Measurements from ENCODE around the gene STAC2.
"Not testable (repeated sequence)": the region's sequence is repeated elsewhere in the genome, so short reads cannot be mapped to it uniquely, and the experiment has no call there.

STAC2 gene, protein sequence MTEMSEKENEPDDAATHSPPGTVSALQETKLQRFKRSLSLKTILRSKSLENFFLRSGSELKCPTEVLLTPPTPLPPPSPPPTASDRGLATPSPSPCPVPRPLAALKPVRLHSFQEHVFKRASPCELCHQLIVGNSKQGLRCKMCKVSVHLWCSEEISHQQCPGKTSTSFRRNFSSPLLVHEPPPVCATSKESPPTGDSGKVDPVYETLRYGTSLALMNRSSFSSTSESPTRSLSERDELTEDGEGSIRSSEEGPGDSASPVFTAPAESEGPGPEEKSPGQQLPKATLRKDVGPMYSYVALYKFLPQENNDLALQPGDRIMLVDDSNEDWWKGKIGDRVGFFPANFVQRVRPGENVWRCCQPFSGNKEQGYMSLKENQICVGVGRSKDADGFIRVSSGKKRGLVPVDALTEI

DNA sequence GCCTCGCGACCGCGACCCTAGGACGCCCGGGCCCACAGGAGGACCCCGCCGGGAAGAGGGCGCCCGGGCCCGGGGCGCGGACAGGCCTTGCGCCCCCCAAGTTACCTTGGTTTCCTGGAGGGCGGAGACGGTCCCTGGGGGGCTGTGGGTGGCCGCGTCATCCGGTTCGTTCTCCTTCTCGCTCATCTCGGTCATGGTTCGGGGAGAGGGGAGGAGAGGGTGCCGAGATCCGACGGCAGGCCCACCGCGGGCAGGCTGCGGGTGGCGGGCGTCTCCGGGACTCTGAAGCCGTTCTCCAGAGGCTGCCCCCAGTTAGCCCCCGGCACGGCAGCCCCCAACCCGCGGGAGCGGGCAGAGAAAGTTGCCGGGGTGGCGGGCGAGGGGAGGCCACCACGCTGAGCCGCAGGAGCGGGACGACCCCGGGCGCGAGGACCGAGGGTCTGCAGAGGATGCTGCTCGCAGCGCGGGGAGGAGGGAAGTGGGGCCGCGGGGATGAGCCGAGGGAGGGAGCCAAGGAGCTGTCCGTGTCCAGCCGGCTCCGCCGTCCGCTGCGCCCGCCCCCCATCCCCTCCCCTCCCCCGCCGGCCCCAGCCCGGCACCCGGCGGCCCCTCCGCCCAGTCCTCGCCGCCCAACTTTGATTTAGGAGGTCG lies at the start of gene STAC2:
Gene STAC2, minus strand, starts transcription at position 638 of the 651 bp plus-strand sequence. Its CDS starts 443 bp downstream, at position 195.
- no peak for DNase-seq (ENCODE audit: low read depth)

DNA sequence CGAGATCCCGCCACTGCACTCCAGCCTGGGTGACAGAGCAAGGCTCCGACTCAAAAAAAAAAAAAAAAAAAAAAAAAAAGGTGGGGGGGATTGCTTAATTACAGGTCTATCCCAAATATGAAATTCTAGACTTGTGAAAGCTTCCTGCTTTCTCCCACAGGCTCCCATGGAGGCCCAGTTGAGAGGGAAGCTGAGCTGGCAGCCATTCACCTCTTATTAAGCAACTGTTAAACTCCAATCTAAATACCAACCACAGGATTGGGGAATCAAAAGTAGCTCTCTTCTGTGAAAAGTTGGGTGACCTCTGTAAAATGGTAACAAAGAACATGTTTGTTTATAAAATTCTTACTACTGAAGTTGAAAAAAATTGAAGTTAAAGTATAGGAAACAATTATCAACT lies 45.8 kb upstream of the STAC2 start:
- no peak for DNase-seq (ENCODE audit: low read depth)

DNA sequence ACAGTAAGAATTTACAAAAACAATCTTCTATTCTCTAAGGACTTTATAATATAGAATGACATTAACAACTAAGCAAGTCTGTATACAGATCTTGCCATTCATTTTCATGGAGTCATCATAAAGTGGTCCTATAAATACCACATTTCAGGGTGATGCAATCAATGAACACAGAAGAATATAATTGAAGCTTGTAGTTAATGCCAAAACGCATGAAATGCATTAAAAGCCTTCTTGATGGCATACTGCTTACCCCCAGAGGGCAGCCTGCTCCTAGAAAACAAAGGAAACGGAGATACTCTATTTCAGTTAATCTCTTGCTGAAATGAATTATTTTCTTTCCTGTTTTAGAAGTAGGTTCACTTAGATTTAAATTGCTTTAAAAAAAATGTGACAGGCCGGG lies 45.2 kb upstream of the STAC2 start:
- peak; percentile 35 for DNase-seq (ENCODE audit: low read depth)

DNA sequence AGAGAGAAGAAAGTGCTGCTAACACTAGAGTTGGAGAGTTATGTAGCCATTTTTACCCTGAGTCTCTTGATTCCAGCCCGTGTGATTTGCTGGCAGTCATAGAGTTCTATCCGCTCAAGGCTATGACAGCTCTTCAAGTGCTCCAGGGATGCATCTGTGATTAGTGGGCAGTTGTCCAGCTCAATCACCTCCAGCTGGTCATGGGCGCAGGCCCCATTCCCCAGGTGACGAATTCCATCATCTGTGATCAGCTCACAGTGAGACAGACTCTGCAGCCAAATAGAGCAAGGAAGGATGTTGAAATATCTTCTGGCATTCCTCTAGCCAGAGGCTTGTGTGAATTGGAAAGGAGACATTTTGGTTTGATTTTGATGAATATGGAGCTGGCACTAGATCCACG lies 38.4 kb upstream of the STAC2 start:
- DNase-seq (ENCODE audit: low read depth) = no peak

DNA sequence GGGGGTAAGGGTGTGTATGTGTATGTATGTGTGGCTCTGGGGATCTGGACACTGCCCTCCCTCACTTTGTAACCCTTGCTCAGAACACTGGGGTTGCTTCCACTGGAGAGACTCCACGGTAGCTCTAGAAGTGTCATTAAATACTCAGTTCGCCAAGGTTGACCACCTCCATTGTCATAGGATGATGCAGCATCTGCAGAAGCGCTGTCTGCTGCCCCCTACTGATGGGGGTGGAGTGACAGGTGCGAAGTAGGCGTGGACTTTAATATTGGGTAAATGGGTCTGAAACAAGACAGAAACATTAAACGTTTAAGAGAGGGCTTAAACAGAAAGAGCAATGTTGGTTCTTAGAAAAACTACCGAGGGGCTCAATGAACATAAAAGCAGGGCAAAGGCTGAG lies 35.5 kb upstream of the STAC2 start:
- no peak for DNase-seq (ENCODE audit: low read depth)

DNA sequence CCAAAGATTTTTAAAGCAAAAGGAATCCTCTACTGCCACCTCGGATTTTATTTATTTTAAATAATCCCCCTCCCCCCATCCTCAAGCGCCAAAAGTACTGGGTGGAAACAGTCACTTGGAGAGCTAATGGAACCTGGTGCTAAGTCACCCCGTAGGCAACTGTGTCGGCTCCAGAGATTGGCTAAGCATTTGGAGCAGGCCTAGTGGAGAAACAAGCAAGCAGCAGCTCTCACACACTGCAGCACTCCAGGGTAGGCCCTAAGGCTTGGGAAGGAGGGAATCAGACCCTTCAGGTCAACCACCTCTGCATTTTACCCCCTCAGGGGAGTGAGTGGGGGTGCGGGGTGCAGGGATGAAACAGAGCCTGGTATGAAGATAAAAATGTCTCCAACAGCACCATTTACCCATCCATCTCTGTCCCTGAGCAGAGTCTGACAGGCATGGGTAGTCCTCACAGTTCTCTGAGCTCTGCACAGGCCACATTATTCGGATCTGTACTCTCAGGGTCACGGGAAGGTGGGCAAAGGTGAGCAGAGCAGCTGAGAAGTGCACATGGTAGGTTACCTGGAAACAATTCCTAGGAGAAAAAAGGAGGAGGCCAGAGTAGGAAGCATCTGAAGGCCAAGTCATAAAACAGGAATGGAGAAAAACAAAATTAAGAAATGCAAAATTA lies 27.2 kb upstream of the STAC2 start:
- no peak for DNase-seq (ENCODE audit: low read depth)

DNA sequence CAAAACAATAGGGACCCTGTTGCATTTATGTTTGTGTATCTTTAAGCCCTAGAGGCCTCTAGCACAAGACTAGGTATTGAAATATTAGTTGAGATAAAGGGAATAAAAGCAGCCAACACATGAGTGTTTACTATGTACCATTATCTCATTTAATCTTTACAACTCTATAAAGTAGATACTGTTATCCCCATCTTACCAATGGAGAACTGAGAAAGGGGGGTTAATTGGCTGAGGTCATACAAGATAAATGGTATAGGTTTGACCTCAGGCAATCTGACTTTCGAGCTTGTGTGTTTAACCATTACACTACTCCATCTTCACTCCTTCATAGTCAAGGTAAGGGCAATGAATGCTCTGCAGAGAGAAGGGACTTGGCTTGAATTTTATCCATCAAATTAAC lies 26.3 kb upstream of the STAC2 start:
- DNase-seq (ENCODE audit: low read depth) = no peak

DNA sequence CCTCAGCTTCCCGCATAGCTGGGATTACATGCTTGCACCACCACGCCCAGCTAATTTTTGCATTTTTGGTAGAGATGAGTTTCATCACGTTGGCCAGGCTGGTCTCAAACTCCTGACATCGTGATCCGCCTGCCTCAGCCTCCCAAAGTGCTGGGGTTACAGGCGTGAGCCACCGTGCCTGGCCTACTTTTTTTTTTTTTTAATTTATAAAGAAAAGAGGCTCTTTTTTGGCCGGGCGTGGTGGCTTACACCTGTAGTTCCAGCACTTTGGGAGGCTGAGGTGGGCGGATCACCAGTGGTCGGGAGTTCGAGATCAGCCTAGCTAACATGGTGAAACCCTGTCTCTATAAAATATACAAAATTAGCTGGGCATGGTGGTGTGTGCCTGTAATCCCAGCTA lies 24.3 kb upstream of the STAC2 start:
- DNase-seq (ENCODE audit: low read depth) = not testable (repeated sequence)

DNA sequence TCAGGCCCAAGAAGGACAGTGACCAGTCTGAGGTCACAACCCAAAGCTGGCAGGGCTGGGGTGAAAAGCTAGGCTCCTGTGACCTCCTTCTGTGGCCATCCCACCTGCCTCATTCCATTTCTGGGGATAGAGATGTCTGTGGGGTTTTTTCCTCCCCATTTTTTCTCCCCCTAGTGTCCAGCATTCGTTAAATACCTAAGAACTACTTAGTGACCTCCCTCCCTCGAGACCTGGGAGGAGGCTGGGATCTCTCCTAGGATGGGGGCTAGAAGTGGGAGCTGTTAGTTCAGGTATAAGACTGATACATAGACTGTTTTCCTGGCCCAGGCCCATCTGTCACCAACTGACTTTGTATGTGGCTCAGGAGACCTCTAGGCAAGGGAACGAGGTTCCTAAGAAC lies 20.5 kb upstream of the STAC2 start:
- no peak for DNase-seq (ENCODE audit: low read depth)

DNA sequence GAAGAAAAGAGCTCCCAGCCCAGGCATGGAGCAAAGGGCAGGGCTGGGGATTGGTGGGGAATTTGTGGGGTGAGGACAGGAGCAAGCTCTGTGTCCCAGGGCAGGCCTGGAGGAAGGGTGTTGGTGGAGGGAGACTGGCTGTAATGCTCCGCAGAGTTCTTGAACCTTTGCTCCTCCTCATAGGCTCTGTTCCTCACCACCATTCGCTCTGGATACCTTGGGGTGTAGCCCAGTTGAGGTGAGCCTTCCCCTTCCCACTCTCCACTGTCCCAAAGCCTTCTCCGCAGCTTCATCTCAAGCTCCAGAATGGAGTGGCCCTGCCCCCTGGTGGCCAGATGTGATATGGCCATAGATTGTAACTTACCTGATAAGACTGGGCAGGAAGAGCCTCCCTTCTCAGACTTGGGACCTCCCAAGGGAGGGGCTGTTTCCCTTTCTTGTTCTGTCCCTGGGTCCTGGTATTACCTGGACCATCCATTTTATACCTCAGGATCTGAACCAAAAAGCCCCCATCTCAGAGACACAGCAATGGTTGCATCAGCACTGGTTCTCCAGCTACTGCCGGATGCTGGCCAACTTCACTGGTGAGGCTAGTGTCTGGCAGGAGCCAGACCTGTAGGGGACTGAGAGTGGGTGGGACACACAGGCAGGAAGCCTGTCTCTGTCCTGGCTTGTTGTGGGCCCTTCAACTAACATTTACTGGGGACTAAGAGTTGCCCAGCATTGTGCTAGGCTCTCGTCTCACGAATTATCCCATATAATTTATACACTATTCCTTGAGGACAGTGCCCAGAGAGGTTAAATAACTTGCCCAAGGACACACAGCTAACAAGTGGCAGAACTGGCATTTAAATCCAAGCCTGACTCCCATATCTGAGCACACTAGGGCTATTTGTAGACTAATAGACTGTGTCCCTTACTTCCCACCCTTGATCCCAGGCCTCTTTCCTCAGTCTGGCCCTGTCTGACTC lies 19.1 kb upstream of the STAC2 start:
- DNase-seq (ENCODE audit: low read depth) = no peak

DNA sequence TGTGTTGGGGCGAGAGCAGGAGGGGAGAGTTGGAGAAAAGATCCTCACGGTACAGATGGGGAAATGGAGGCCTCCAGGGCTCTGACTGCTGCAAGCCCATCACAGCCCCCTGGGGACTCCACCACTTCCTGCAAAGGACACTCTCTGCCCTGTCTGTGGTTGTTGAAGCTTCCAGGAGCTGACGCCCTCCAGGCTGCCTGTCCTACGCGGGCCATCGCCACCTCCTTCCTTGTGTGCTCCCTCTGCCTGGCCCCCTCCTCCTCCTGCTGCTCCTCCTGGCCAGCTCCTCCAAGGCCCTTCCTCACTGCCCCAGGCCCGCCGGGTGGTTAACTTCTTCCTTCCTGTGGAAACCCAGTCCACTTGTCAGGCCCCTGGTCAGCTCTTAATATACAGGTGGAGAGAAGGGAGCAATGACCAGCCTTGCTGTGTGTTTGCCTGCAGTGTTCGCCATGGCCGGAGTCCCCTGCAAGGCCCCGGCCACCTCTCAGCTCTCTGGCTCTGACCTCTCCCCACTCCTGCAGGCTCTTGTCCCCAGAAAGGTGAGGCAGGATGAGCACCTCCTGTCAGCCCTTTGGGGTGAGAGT lies 18.4 kb upstream of the STAC2 start:
- DNase-seq (ENCODE audit: low read depth) = no peak

DNA sequence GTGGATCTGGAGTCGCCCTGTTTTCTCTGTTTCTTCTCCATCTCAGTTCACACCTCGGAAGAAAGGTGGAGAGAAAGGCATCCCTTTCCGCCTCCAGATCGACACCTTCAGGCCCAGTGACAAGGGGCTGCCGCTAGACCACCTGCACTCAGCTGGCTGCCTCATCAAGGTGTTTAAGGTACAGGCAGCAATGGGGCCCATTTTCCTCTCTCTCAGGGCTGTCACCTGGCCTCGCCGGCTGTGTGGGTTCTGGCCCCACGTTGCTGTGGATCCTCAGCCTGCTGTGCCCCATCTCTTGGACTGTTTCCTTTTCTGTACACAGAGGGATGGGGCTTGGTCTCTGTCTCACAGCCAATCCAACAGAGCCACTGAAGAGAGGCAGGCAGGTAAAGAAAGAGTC lies 17.4 kb upstream of the STAC2 start:
- no peak for DNase-seq (ENCODE audit: low read depth)

DNA sequence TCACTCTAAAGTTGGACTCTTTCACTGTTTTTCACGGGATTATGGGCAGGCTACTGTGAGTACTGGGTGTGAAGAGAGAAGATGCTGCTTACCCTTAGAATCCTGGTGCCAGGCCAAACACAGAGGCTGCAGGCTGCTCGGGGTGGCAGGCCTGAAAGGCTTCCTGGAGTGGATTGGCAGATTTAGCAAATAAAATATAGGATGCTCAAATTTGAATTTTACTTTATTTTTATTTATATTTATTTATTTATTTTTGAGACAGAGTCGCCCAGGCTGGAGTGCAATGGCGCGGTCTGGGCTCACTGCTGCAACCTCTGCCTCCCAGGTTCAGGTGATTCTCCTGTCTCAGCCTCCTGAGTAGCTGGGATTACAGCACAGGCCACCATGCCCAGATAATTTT lies 14.9 kb upstream of the STAC2 start:
- no peak for DNase-seq (ENCODE audit: low read depth)

DNA sequence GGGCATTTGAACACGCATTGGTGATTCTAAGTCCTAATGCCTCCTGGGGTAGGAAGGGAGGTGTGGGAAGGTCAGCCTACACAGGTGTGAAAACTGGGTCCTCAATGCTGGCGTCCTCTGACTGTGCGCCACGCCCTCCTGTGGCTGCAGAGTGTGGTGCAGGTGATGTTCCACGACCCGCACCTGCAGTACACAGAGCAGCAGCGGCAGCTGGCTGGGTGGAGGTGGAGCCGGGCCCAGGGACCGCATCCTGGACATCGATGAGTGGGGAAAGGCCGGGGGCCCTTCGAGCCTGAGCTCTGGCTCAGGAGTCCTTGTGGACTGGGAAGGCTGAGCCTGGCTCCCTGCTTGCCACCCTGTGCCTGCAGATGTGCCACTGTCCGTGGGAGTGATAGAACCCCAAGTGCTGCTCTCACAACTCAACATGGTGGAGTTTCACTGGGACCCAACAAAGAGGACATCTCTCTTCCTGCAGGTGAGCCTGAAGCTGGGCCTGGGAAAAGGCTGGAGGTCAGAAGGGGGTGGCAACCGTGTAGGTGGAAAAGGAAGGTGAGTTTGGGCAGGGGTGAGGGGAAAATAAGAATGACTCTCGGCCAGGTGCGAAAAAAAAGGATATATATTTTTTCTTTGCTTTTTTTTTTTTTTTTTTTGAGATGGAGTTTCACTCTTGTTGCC lies 14.0 kb upstream of the STAC2 start:
- no peak for DNase-seq (ENCODE audit: low read depth)

DNA sequence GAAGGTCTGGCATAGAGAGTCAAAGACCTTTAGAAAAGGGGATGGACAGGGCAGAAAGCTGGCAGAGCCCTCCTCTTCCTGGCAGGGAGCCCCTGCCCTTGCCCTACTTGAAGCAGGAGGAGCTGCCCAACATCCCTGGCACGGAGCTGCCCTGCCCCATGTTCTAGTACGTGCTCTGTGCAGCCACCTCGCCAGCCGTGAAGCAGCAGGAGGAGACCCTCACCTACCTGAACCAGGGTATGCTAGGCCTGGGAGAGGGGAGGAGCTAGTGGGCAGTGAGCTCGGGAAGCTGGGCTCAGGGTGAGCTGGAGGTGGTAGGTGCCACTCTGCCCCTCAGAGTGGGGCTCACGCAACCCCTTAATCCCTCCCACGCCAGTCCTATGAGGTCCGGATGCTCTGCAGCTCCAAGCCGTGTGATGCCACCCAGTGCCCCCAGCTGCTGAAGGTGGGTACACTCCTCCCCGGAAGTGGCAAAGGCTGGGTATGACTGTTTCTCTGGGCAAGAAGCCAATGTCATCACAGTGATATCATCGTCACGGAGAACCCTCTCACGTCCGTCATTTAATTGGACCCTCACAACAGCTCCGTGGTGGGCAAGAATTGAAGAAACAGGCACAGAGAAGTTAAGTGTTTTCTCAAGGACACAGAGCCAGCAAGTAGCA lies 12.7 kb upstream of the STAC2 start:
- DNase-seq (ENCODE audit: low read depth) = no peak

DNA sequence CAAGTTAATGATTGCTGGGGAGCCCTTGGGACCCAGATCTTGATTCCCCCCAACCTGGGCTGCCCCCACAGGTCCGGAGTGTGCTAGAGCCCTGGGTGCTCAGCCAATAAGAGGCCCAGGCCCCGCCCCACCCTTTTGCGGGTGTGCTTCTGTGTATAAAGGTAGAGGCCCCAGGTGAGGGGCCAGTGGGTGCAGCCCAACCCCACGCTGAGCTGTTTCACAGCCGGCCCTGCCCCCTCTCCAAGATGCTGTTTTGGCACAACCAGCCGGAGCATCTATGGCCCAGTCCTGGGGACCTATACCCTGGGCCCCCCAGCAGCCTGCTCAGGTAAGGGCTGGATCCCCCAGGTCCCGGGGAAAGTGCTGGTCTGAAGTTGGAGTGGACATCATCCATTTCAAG lies 11.8 kb upstream of the STAC2 start:
- no peak for DNase-seq (ENCODE audit: low read depth)

DNA sequence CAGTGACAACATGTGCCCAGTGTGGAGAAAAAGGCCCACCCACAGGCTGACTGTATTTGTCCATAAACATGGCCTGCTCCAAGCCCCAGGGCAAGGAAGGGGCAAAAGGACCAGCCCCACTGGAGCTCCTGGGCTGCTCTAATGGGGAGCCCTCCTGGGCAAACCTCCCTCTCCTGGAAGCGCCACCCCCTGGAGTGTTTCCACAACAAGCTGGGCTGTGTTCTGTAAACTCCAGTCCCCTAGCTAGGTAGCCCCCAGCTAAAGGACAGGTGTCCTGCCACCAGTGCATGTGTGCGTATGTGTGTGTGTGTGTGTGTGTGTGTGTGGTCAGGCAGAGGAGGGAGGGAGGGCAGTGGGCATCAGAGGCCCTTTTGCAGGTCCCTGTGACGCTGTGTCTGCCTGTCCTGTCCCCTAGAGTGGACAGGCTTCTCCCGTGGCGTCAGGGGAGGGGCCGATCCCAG lies 11.3 kb upstream of the STAC2 start:
- DNase-seq (ENCODE audit: low read depth) = no peak

DNA sequence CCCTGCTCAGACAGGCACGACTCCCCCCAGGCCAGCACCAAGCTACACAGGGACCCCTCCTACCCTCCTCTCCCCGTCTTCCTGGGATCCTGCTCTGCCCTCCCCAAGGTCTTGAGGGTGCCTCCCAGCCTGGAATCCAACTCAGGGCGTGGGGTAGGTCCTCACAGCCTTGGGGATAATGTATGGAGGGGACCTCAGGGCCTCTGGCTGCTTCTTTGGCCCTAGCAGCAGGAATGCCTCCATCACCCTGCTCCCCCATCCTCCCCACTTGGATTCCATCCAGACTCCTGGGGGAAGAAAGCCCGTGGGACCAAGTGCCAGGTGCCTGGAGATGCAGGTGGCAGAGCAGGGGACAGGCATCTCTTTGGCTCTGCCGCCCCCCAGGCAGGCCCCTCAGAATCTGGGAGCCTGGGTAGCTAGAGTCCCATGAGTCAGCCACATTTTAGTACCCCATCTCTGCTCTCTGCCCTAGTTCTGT lies 10.7 kb upstream of the STAC2 start:
- no peak for DNase-seq (ENCODE audit: low read depth)

DNA sequence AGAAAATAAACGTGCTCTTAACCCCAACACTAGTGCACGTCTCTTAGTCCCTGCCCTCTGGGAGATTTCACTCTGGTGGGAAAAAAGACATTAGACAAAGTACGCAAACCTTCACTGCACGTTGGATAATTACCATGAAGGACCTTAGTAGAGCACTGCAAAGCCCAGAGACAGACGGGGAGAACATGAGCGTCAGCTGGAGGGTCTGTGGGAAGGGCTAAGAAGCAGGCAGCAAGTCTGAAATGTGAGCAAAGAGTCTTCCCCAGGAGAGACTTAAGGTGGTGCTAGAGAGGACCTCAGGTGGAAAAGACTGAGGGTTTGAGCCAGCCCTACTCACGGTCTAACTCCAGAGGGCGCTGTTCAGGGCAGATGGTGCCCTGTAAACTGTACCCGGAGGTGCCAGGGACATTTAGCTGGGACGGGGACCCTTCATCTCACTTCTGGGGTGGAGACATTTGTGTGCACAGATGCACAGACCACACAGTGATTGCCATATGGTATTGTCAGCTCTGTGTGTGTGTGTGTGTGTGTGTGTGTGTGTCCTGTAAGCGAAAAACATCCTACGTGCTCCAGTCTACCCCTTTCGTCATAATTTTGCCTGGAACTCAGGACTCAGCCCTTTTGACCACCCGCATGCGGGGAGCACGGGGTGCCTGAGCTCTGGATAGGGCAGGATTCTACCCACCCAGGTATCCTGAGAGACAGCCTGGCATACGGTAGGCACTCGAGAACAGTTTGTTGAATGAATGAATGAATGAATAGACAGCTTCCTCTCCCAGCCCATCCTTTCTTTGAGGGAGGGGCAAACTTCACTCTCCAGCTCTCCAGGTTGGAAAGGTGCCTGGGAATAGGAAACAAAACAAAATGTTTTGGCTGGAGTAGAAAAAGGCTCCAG lies 10.1 kb upstream of the STAC2 start:
- DNase-seq (ENCODE audit: low read depth) = no peak

Data from HS-5 (cell line).